ENCODE data around the gene TMC8.

TMC8 gene

DNA sequence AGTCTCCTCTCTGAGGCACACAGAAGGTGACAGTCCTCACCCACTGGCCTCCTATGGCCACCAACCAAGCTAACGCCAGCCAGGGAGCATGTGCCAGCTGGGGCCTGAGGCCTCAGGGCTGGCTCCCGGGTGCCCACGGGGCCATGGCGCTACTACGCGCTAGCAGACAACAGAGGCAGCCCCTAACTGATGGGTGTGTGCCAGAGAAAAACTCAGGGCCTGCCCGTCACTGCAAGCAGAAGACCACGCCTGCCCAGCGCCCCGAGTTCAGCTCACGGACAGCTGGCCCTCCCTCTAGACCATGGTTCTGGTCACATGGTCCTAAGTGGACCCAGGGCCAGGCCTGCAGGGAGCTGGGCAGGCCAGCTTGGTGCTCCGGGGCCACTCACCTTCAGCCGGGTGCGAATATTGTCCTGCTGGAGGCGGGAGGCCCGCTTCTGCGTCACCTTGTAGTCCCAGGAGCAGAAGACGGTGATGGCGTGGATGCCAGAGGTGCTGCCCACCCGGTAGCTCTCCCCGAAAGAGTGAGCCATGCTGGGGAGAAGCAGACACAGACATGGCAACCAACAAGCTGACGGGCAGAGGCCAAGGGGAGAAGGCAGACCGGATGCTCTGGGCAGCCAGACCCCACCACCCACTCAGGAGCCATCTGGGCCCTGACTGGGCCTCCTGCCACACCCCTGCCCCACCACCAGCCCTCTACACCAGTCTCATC lies 8.2 kb upstream of the TMC8 start:
- in situ Hi-C loops (cut with HindIII; ENCODE audit: low sequenced_read_pairs) = no loop called here

DNA sequence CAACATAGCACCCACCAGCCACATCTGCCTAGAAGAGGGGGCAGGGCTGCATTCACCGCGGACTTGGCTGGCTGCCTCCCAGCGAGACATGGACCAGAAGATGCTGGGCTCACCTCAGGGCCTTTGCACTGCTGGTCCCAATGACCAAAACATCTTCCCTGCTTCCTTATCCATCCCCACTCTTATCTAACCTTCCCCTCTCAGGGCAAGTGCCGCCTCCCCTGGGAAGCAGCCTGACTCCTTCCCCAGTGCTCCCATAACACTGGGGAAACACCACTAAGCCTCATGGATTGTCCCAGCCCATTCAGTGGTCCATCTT lies 7.7 kb upstream of the TMC8 start:
- in situ Hi-C loops (cut with HindIII; ENCODE audit: low sequenced_read_pairs) = no loop called here

DNA sequence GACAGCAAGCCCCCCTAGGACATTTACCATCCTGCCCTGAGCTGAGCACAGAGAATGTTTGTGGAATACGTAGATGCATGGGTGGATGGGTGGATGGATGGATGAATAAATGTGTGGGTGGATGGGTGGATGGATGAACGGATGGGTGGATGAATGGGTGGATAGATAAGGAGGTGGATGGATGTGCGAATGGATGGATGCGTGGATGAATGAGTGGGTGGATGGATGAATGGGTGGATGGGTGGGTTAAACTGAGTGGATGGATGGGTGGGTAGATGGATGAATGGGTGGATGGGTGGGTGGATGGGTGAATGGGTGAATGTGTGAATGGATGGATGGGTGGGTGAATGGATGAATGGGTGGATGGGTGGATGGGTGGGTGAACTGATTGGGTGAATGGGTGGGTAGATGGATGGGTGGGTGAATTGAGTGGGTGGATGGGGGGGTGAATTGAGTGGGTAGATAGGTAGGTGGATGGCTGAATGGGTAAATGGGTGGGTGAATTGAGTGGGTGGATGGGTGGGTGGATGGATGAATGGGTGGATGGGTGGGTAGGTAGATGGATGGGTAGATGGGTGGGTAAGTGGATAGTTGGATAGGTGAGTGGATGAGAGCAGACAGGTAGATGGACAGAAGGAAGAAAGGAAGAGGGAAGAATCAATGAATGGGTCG lies 7.2 kb upstream of the TMC8 start:
- in situ Hi-C loops (cut with HindIII; ENCODE audit: low sequenced_read_pairs) = no loop called here

DNA sequence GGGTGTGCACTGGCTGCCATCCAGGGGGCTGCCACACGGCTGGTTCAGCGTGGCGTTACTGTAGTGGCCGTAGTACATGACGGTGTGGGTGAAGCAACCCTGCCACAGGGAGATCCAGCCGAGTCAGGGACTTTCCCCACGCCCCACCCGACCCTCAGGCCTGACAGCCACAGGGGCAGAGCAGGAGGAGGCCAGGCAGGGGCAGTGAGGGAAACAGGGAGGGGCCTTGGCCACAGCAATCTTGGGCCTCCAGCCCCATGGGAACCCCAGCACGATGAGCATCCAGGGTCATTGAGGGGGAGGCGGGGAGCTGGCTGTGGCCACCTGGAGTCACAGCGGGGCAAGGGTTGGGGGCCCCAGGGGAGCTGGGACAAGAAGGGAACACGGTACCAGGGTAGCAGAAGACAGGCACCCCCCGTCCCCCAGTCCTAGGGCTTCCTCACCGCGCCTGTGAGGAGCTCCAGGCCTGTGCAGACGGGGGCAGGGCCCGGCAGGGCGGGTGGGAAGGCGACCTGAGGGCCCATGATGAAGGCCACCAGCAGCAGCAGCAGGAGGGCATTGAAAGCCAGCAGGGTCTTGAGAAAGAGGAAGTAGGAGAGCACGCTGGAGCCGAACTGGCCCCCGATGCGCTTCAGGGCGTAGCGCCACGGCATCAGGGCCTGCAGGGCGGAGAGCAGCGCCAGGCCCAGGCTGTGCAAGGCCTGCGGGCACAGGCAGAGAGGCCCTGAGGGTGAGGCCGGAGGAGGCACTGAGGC lies 6.3 kb upstream of the TMC8 start:
- in situ Hi-C loops (cut with HindIII; ENCODE audit: low sequenced_read_pairs) = no loop called here

DNA sequence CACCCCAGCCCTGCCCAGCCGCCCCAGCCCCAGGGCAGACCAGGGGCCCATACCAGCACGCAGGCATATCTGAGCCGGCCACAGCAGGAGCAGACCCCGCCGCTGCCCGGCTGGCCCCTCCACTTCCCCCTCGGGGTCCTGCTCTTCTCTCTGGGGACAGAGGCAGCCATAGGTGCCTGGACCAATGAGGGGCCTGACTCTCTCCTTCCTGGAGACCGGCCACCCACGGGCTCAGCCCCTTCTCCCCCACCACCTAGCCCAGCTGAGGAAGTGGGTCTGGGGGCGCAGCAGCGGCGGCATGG lies 5.8 kb upstream of the TMC8 start:
- in situ Hi-C loops (cut with HindIII; ENCODE audit: low sequenced_read_pairs) = no loop called here

DNA sequence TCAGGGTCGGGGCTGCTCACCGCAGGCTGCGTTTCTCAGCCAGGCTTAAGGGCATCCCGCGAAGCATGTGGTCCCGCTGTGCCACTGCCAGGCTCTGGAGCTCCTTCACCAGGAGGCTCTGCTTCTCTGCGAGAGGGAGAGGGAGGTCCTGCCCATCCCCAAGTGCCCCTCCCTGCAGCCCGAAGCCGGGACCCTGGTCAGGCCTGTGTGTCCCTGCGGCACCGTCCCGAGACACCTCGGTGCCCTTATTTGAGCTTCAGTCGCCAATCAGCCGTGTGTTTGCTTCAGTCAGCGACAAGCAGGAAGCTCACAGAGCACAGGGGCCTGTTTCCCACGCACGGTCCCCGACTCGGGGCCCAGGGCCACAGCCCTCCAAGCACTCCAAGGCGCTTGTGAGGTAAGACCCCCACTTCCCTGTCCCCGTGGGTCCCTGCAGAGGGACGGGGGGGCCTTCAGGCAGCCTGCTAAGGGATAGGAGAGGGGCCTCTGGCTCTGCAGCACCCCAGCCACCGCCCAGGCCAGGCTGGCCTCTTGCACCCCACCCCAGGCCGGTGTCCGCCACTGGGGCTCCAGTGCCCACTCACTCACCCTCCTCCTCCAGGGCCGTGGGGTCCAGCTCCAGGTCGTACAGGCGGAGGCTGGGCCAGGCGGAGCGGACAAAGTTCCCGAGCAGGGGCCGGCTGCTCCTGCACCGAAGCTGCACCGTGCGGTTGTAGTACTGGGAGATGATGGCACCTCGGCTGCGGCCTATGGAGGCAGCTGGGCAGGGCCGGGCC lies 5.2 kb upstream of the TMC8 start:
- in situ Hi-C loops (cut with HindIII; ENCODE audit: low sequenced_read_pairs) = no loop called here

DNA sequence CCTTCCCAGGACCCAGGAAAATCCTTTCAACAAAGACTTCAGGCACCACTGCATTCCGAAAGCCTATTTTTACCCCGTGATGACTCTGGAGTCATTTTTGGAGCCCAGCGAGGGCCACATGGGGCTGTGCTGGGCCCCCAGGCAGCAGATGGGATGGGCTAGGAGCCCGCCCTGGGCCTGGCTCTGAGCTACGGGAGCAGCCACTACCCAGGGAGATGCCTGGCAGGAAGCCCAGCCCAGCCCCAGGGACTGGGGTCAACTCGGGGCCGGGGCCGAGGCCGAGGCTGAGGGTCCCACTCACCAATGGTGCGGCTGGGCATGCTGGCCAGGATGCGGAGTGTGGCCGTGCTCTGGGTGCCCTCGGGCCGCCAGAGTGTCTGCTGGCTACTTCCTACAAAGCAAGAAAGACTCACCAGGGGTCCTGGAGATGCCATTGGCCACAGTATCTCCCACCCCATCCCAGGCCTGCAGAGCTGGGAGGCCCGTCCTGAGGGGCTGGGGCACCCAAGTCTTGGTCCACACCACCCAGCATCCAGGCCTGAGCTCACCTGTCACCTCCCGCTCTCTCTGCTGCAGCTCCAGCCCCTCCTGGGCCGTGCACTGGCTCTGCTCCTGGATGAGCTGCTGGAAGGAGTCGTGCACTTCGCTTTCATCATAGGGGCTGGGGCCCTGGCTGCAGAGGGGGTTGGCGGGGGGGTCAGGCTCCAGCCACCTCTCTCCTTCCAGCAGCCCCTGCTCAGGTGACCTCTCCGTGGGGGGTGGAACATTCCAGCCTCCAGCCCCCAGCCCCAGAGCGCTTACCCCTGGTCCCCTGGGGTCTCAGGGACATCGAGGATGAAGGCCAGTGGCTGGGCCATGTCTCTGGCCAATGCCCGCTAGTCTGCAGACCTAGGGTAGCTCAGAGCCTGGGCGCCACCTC lies 4.3 kb upstream of the TMC8 start:
- in situ Hi-C loops (cut with HindIII; ENCODE audit: low sequenced_read_pairs) = no loop called here

DNA sequence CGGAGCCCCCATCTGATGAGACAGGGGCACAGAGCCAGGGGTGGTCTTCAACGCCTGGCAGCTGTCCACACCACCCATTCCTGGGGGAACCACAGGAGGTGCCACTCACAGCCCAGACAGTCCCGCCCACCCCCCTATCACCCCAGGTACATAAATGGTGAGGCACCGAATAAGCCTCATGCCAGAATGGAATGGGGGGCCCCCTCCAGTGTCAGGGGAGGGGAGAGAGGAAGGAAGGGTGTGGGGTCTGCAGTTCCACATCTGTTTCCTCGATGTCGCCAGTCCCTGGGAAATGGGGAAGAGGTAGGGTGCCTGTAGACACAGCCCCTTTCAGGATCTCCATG lies 3.7 kb upstream of the TMC8 start:
- in situ Hi-C loops (cut with HindIII; ENCODE audit: low sequenced_read_pairs) = no loop called here

DNA sequence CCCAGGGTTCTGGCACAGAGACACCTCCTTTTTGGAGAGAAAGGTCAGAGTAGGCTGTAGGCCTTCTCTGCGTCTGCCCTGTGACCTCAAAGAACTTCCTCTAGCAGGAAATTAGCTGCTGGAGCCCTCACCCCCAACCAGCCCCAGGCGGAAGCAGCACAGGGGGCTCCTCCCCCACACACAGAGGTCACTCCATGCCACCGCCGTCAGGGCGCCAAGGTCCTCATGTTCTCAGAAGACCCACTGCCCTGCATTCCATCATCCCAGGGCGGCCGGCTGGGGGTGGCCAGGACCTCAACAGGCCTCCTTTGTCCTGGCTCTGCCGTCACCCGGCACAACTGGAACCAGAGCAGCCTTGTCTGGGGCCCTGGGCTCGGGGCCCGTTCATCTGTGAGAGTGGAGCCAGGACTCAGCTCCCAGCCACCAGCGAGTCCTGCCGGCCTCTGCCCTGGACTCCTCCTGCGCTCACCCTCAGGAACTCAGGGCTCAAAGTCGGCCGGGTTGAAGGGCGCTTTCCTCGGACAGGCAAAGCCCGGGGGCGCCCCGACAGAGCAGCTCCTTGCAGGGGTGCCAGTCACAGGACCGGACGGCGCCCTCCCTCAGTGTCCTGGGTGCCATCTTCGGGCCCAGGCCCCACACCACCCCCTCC lies 3.2 kb upstream of the TMC8 start:
- in situ Hi-C loops (cut with HindIII; ENCODE audit: low sequenced_read_pairs) = no loop called here

DNA sequence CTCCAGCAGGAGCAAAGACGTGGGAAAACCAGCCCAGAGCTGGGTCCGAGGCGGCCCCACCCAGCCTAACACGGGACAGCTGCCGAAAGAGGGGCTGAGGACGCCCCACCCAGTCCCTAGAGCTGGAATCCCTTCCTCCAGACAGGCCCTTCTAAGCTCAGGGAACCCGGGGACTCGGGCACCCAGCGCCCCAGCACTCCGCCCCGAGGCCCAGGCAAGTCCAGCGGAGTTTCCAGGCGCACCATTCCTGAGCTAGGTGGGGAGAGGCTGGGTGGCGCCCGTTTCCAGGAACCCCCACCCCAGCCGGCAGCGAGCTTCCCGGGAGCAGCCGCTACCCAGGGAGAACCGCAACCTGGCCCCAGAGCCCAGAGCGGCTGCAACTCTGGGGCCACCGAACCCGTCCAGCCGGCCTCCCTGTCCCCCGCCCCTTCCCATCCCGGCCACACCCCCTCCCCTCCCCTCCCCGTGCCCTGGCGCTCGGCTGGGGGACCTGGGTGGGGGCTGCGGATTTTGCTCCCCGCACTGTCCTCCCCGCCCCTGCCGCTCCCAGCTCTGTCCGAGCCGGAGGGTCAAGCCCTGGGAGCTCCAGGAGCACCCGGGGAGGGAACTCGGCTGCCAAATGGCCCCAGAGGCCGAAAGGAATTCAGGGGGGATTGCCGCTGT lies 2.6 kb upstream of the TMC8 start:
- in situ Hi-C loops (cut with HindIII; ENCODE audit: low sequenced_read_pairs) = no loop called here

DNA sequence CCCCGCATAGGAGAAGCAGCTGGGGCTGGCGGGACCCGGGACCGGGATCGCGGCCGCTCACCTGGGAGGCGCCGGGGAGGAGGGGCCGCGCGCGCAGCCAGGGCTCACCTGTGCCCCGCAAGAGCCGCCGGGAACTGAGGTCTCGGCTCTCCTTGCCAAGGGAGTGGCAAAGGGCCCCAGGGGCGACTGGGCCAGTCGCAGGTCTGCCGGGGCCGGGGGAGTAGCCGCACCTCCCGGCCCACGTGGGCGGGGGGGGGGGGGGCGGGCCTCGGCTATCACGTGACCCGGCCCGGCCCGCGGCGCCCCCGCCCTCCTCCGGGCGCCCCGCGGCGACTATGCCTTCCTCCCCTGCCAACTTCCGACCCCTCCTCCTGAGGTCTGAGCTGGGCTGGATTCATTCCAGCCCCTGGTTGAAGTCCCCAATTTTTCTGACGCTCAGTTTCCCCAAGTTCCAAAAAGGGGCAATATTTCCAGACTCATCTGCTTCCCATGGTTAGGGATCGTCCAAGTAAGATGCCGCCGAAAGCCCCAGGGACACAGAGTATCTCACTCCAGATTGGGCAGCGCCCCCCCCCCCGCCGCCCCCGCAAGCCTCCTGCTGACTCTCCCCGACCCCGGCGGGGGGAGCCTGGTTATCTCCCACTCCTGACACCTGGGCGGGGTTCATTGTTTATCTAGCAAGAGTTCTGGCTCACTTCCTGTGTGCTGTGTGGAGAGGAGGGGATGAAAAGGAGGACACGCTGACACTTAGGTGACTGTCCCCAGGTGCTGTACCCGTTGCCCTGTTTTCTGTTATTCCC lies 1.8 kb upstream of the TMC8 start, which contains the start of gene TMC6:
TSS of gene TMC6 (minus strand) at position 205 of the 800 bp plus-strand sequence. CDS start 1,923 bp downstream, outside the sequence.
- in situ Hi-C loops (cut with HindIII; ENCODE audit: low sequenced_read_pairs) = no loop called here

DNA sequence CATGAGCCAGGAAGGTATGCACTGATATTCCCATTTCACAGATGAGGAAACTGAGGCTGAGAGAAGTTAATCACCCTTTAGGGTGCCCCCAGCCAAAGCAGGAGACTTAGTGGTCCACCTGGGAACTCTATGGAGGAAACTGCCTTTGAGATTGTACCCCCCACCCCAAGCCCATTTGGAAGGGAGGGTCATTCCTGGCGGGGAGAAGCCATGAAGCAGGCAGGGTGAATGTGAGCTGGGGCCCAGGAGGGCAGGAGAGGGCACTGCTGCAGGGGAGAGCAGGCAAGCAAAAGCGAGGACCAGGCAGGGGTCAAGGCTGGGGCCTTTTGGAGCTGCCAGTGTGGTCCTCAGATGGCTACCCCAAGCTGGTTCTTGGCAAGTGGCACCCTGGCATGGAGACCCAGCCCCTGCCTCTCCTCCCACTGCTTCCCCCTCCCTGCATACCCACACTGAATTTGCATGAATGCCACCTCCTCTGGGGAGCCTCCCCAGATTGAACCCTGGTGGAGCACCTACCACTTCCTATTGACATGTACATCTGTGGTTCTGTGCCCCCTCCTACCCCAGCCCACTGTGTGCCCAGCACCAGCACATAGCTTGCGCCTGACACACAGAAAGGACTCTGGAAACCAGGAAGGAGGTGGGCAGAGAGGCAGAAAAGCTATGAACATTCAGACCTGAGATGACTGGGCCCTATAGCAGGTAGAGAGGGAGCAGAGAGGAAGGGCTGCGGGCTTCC lies 1.1 kb upstream of the TMC8 start:
- in situ Hi-C loops (cut with HindIII; ENCODE audit: low sequenced_read_pairs) = no loop called here

DNA sequence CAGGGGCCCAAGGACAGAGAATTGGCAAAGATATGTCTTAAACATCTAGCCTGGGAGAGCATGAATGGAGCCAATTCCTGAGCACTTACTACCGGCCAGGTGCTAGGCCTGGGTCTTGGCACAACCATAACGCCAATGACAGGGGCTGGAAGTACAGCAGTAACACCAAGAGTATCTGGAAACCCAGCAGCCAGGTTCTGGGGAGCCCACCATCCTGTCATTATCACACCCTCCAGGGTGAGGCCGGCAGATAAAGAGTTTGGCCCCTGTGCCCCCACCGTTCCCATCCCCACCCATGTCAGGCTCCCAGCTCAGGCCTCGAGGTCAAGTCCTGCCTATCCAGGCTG lies 508 bp upstream of the TMC8 start:
- in situ Hi-C loops (cut with HindIII; ENCODE audit: low sequenced_read_pairs) = no loop called here

DNA sequence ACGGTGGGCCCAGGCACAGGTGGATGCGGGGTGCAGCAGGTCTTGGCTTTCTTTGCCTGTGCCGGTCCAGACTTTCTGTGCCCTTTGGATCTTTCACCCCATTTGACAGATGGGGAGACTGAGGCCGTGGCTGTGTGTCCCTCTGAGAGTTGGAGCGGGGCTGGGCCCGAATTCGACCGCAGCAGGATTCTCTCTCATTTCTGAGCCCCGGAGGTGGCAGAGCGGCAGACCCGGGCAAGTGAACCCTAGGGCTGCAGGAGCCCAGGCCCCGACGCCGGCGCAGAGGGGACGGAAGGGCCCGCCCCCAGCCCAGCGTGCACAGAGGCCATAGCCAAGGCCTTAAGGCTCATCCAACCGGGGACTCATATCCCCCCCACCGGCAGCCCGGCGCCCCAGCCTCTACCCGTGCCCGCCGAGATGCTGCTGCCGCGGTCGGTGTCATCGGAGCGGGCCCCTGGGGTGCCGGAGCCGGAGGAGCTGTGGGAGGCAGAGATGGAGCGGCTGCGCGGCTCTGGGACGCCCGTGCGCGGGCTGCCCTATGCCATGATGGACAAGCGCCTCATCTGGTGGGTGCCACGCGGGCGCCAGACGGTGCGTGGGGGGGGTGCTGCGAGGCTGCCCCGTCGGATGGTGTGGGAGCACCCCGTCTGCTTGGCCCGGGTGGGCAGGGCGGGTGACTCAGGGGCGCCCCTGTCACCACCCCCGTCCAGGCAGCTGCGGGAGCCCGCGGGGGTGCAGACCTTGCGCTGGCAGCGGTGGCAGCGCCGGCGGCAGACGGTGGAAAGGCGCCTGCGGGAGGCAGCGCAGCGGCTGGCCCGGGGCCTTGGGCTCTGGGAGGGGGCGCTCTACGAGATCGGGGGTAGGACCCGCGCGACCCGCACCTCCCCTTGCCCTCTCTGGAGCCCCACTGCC lies 857 bp downstream of the TMC8 start:
- in situ Hi-C loops (cut with HindIII; ENCODE audit: low sequenced_read_pairs) = no loop called here

DNA sequence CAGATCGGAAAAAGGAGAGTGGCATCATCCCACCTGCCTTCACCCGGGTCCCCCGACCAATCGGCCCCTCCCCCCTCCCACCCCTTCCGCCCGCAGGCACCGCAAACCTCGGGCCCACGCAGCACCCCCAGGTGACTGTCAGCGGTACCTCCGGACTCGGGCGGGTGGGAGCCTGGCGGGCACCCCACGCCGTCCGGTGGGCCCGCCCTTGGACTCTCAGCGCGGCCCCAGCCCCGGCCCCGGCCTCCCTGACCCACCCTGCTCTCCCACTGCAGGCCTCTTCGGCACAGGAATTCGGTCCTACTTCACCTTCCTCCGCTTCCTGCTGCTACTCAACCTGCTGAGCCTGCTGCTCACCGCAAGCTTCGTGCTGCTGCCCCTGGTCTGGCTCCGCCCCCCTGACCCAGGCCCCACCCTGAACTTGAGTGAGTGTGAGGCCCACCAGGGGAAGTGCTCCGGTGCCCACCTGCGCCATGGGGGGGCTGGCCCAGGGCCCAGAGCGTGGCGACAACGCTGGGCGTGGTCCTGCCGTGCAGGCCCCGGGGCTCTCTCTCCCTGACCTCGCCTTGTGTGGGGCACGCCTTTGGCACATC lies 1.6 kb downstream of the TMC8 start:
- in situ Hi-C loops (cut with HindIII; ENCODE audit: low sequenced_read_pairs) = no loop called here

DNA sequence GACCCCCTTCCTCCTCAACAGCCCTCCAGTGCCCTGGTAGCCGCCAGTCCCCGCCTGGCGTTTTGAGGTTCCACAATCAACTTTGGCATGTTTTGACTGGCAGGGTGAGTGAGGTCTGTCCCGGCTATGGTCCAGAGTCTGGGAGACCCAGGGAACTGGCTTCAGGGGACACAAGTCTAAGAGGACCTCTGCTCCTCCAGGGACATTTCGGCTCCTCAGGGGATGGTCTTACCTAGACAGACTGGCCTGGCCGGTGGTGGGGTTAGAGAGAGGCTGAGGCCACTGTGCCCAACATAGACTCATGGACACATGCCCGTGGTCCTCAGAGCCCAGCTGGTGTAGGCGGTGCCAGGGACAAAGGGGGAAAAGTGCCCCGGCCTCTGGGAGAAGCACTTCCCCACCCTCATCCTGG lies 2.2 kb downstream of the TMC8 start:
- in situ Hi-C loops (cut with HindIII; ENCODE audit: low sequenced_read_pairs) = no loop called here
